Bronchial epithelial cell (primary cell): ENCODE results near the gene PISD. TPM values are rescaled to one million over a fixed set of nuclear protein-coding genes. Genes with fewer than 3 reads are reported as not detected.
"Not testable (repeated sequence)": the region's sequence is repeated elsewhere in the genome, so short reads cannot be mapped to it uniquely, and the experiment has no call there.

Source experiments
- DNase-seq: peaks from one replicate; pipeline ENCODE4 v3.0.0-alpha.2; 2010; ENCODE audit warnings: low read depth
- FAIRE-seq: peaks from 2 replicates; lab custom pipeline; 2011; peaks lifted over from hg19 to GRCh38; lab: Jason Lieb, UNC
- H3K27me3 ChIP-seq: 2 replicates; pipeline ENCODE4 v1.5.1; 2011; ENCODE audit warnings: low read length; ENCODE audit not compliant: control insufficient read depth, insufficient read depth
- H3K36me3 ChIP-seq: 2 replicates; pipeline ENCODE4 v1.5.1; 2011; ENCODE audit warnings: low read length; ENCODE audit not compliant: control insufficient read depth, insufficient read depth
- H3K4me3 ChIP-seq: 2 replicates; pipeline ENCODE4 v1.5.1; 2011; ENCODE audit warnings: mild to moderate bottlenecking, low read depth, low read length, control low read depth
- total RNA-seq: library from RNA; depleted of rRNA; stranded (reverse); fragments of >200 nt; gene quantifications from 2 replicates; pipeline ENCODE4 v1.2.1, GENCODE V29; 2014
- TF ChIP-seq, protein P1 (sequence below): IDR thresholded peaks from 2 replicates; pipeline ENCODE4 v1.5.1; 2011; ENCODE audit warnings: mild to moderate bottlenecking, moderate library complexity, low read length, control low read depth, inconsistent platforms; ENCODE audit not compliant: insufficient read depth, severe bottlenecking

The PISD gene
- total RNA-seq, result 21.9 and 28.7 TPM in 2 replicates

DNA sequence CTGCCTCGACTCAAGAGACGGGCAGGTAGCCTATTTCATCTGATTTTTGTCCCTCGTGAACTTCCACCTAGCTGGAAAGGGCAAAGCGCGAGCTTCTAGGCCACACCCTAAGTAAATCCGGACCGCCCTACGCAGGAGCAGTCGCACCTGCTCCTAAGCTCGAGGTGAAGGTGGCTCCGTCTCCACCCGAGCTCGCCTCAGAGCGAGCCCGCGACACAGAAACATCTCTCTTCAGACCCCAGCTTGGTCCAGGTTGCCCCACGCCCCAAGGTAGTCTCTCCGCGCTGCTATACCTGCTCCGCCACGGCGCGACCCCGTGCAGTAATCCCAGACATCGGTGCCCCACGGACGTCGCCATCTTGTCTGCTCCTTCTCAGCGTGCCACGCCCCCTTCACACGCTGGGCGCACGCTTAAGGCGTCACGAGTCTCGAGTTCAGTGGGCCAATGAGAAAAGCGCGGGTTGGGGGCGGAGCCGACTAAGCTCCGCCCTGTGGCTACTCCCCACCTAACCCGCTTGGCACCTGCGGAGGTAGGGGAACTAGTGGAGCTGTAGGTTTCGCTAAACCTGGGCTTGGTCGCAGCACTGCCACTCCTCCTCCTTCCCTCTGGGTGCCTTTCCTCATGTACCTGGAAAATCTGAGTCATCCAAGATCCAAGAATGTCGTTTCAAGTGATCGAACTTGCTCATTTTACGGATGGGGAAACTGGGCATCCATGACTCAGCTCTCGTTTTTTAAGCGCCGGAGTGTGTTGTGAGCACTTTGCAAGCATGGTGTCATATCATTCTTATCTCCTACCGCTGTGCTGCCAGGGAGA, at the start of gene PISD:
PISD (minus strand) TSS at position 365 of the 817 bp plus-strand sequence; CDS start at position 358, 7 bp downstream.
- peaks cover 1% of the 10 kb centered on the region for H3K36me3 ChIP-seq
- no peaks in the 10 kb centered on the region for H3K27me3 ChIP-seq
- H3K4me3 ChIP-seq, result peak within 1 kb of the TSS; percentile 61
- FAIRE-seq (peak; percentile 28), DNase-seq (peak; percentile 97)
- TF ChIP-seq, protein P1, sequence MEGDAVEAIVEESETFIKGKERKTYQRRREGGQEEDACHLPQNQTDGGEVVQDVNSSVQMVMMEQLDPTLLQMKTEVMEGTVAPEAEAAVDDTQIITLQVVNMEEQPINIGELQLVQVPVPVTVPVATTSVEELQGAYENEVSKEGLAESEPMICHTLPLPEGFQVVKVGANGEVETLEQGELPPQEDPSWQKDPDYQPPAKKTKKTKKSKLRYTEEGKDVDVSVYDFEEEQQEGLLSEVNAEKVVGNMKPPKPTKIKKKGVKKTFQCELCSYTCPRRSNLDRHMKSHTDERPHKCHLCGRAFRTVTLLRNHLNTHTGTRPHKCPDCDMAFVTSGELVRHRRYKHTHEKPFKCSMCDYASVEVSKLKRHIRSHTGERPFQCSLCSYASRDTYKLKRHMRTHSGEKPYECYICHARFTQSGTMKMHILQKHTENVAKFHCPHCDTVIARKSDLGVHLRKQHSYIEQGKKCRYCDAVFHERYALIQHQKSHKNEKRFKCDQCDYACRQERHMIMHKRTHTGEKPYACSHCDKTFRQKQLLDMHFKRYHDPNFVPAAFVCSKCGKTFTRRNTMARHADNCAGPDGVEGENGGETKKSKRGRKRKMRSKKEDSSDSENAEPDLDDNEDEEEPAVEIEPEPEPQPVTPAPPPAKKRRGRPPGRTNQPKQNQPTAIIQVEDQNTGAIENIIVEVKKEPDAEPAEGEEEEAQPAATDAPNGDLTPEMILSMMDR, result no peak

DNA sequence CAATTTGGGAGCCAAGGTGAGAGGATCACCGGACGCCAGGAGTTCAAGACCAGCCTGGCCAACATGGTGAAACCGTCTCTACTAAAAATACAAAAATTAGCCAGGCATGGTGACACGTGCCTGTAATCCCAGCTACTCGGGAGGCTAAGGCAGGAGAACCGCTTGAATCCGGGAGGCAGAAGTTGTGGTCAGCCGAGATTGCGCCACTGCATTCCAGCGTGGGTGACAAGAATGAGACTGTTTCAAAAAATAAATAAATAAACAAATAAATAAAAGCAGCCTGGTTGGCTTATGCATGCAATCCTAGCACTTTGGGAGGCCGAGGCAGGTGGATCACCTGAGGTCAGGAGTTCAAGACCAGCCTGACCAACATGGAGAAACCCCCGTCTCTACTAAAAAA, 49.2 kb upstream of the PISD start:
- H3K27me3 ChIP-seq, FAIRE-seq: not testable (repeated sequence)

DNA sequence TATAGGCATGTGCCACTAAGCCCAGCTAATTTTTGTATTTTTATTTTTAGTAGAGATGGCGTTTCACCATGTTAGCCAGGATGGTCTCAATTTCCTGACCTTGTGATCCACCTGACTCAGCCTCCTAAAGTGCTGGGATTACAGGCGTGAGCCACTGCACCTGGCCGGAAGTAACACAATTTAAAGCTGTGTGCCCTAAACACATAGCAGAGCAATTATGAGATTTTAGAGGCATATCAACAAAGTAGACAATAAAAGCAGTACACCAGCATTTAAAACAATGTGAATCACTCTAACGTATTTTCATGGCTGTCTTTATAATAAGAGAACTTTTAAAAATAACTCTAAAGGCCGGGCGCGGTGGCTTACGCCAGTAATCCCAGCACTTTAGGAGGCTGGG, 45.5 kb upstream of the PISD start:
- Histone ChIP-seq H3K4me3 (no peak overlapping the region), H3K27me3 (no peaks in the 10 kb centered on the region), H3K36me3 (peaks cover 19% of the 10 kb centered on the region)
- FAIRE-seq, result no peak
- TF ChIP-seq, protein P1, result no peak
- no peak for DNase-seq

More for the DNA sequence above, 49.2 kb upstream of the PISD start:
- DNase-seq, H3K4me3 ChIP-seq: not testable (repeated sequence)
- H3K36me3 ChIP-seq, result peaks cover 15% of the 10 kb centered on the region

DNA sequence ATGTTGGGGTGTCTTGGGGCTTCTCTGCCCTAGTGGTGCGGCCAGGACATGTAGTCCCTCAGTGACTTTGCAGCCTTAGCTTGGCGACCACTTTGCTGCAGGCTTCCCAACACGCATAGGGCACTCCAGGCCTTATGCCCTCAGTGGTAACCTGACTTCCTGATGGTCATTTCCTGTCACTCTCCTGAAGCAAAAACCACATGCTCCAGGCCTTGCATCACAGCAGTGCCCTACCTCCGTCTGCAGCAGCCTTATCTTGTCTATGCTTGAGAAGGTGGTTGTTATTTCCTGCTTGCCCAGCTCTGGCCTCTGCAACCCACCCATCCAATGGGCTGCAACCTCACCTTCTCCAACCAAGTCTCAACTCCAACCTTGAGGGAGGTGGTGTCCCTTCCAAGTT, 33.4 kb upstream of the PISD start:
- FAIRE-seq (peak; percentile 43), DNase-seq (no peak)
- H3K4me3 ChIP-seq, result no peak overlapping the region
- TF ChIP-seq, protein P1, result no peak
- peaks cover 8% of the 10 kb centered on the region for H3K36me3 ChIP-seq
- no peaks in the 10 kb centered on the region for H3K27me3 ChIP-seq

DNA sequence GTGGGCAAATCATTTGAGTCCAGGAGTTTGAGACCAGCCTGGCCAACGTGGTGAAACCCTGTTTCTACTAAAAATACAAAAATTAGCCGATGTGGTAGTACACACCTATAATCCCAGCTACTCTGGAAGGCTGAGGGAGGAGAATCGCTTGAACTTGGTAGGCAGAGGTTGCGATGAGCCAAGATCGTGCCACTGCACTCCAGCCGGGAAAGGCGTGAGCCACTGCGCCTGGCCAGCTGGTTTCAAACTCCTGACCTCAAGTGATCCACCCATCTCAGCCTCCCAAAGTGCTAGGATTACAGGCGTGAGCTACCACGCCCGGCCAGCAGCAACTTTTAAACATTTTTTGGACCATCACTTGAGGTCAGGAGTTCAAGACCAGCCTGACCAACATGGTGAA, 32.0 kb upstream of the PISD start:
- FAIRE-seq, H3K4me3 ChIP-seq, H3K27me3 ChIP-seq, DNase-seq, H3K36me3 ChIP-seq: not testable (repeated sequence)

DNA sequence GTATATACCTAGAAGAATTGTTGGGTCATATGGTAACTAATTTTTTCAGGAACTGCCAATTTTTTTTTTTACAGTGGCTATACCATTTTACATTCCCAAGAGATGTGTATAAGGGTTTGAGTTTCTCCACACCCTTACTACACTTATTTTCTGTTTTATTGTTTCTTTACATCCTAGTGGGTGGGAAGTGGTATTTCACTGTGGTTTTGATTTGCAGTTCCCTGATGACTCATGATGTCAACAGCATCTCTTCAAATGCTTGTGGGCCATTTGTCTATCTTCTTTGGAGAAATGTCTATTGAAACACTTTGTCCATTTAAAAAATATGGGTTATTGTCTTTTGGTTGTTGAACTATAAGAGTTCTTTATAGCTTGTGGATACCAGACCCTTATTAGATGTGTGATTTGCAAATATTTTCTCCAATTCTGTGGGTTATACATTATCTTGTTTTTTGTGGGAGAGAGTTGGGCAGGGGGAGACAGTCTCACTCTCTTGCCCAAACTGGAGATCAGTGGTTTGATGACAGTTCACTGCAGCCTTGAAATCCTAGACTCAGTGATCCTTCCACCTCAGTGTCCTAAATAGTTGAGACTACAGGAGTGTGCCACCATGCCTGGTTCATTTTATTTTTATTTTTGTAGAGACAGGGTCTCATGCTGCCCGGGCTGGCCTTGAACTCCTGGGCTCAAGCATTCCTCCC, 30.3 kb upstream of the PISD start:
- TF ChIP-seq, protein P1, result no peak
- no peaks in the 10 kb centered on the region for H3K27me3 ChIP-seq
- DNase-seq (peak; percentile 51), FAIRE-seq (no peak)
- H3K4me3 ChIP-seq, result no peak overlapping the region
- H3K36me3 ChIP-seq, result peaks cover 8% of the 10 kb centered on the region
